M059J (cell line): ENCODE measurements around the gene TUBB8B. TPM values are rescaled to one million over a fixed set of nuclear protein-coding genes. Genes with fewer than 3 reads are reported as not detected.
"Not testable (repeated sequence)": the region's sequence is repeated elsewhere in the genome, so short reads cannot be mapped to it uniquely, and the experiment has no call there.

ENCODE experiments used
- DNase-seq: peaks from one replicate; pipeline ENCODE4 v3.0.0-alpha.2; 2012; ENCODE audit warnings: low read depth
- total RNA-seq: library from RNA; depleted of rRNA; stranded (reverse); fragments of >200 nt; shearing (Covaris generic); gene quantifications from 2 replicates; pipeline ENCODE4 v1.2.3, GENCODE V29; 2014; rRNA removed

The TUBB8B gene
- not detected in 2 replicates for total RNA-seq

- not testable (repeated sequence) for DNase-seq
These were observed at the start of gene TUBB8B for GRCh38 chr18:49176-49665. TSS of gene TUBB8B (minus strand) at chr18:49615. CDS start at chr18:49557, 58 bp downstream.

DNA sequence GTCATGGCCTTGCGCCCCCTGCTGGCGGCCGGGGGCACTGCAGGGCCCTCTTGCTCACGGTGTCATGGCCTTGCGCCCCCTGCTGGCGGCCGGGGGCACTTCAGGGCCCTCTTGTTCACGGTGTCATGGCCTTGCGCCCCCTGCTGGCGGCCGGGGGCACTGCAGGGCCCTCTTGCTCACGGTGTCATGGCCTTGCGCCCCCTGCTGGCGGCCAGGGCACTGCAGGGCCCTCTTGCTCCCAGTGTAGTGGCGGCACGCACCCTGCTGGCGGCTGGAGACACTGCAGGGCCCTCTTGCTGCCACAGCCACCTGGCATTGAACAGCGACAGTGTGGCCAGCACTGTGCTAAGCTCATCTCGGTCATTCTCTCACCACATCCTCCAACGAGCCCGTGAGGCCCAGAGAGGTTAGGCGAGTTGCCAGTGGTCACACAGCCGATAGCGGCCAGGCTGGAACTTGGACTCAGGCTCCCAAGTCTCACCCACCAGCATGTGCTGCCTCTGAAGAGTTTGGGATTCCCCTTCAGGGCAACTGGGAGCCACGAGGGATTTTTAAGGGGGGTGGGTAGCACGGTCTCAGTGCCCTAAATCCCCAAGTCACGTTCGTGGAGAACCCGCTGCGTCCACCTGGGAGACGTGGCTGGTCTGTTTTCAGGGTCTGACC, 48.0 kb upstream of the TUBB8B start:
- DNase-seq: not testable (repeated sequence)

DNA sequence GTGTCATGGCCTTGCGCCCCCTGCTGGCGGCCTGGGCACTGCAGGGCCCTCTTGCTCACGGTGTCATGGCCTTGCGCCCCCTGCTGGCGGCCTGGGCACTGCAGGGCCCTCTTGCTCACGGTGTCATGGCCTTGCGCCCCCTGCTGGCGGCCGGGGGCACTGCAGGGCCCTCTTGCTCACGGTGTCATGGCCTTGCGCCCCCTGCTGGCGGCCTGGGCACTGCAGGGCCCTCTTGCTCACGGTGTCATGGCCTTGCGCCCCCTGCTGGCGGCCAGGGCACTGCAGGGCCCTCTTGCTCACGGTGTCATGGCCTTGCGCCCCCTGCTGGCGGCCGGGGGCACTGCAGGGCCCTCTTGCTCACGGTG, 47.3 kb upstream of the TUBB8B start:
- not testable (repeated sequence) for DNase-seq

- DNase-seq: not testable (repeated sequence)
These were observed 46.8 kb upstream of the TUBB8B start for GRCh38 chr18:96101-96766.

DNA sequence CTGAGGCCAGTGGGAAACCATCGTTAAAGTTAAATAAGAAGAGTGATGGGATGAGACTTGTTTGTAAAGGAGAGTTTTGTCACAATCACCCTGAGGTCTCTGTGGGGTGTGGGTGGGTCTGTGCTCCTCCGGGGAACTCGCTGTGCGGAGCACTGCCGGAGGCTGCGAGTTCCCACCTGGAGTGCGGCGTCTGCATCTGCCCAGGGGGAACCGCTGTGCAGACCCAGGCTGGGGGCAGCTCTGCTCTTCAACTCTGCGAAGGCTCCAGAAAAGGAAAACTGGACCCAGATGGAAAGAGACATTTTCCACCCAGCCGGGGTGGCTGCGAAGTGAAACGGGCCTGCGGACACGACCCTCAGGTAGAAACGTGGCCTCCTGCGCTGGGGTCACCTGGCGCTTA, 46.2 kb upstream of the TUBB8B start:
- not testable (repeated sequence) for DNase-seq

DNA sequence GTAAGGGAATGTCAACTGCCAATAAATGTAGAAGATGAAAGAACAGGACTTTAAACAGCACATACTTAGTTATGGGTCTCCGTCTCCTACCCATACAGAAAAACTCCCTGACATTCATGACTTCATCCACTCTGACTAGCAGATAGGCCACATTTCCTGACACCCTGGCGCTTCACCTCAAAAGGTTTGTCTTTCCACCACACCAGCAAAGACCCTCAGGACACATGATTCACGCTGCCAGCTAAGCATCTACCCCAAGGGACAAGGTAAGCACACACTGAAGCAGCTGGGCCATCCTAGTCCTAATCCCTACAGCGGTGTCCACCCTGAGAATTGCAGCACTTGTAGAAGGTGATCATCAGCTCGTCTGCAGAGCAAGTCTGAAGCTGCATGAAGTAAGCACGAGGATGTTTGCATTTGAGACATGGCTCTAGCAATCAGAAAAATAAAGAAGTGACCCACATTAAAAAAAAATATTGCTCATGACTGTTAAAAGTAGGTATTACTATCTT, 44.5 kb upstream of the TUBB8B start:
- not testable (repeated sequence) for DNase-seq

- not testable (repeated sequence) for DNase-seq
These were observed 42.1 kb upstream of the TUBB8B start for GRCh38 chr18:91561-91960.

DNA sequence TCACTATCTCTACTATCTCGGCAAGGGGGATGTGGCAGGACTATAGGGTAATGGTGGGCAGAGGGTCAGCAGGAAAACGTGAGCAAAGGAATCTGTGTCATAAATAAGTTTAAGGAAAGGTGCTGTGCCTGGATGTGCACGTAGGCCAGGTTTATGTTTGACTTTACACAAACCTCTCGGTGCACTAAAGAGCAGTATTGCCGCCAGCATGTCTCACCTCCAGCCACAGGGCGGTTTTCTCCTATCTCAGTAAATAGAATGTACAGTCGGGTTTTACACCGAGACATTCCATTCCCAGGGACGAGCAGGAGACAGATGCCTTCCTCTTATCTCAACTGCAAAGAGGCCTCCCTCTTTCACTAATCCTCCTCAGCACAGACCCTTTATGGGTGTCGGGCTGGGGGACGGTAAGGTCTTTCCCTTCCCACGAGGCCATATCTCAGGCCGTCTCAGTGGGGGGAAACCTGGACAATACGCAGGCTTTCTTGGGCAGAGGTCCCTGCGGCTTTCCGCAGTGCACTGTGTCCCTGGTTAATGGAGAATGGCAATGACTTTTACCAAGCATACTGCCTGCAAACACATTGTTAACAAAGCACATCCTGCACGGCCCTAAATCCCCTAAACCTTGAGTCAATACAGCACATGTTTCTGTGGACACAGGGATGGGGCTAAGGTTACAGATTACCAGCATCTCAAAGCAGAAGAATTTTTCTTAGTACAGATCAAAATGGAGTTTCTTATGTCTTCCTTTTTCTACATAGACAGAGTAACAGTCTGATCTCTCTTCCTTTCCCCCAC, 41.2 kb upstream of the TUBB8B start:
- not testable (repeated sequence) for DNase-seq

- DNase-seq: not testable (repeated sequence)
These were observed 39.7 kb upstream of the TUBB8B start for GRCh38 chr18:89124-89523.

DNA sequence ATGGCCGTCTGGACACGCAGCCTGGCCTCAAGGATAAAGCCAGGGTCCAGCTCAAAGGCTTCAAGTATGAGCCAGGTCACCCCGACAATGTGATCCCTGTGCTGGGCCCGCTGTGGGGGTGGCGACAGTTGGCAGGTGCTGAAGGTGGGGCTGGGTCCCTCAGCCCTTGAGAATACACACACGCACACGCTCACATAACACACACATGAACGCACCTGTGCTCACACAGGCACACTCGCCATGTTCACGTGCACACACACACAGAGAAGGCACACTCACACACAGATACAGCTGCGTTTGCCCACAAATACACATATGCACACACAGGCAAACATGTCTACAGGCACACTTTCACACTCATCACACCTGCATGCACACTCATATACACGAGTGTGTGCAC, 35.4 kb upstream of the TUBB8B start:
- not testable (repeated sequence) for DNase-seq

DNA sequence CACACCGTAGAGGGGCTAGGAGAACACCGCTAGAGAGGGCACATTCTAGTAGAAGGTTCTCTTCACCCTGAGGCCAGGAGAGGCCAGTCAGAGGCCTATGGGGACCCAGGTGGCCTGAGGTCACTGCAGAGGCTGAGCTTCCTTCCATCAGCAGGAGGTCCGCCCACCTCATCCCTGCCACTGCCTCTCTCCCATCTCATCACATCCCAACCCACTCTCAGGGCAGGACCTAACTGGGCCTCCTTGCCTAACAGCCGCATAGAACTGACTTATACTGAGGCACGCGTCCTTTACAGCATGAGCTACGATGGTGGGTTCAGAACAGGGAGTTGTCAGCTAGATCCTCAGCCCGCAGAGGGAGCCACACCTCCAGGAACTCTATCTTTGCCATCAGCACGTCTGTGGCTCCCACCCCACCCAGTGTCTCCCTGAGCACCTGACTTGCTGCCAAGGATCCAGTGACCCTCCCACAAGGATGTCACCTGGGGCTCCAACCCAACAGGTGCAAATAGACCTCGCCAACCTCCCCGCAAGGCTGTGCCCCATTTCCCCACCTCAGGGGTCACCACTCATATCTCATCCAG, 33.3 kb upstream of the TUBB8B start:
- DNase-seq: not testable (repeated sequence)

GRCh38 chr18:80881-81280, 31.5 kb upstream of the TUBB8B start:
- not testable (repeated sequence) for DNase-seq

GRCh38 chr18:80202-80601, 30.8 kb upstream of the TUBB8B start:
- DNase-seq: not testable (repeated sequence)

DNA sequence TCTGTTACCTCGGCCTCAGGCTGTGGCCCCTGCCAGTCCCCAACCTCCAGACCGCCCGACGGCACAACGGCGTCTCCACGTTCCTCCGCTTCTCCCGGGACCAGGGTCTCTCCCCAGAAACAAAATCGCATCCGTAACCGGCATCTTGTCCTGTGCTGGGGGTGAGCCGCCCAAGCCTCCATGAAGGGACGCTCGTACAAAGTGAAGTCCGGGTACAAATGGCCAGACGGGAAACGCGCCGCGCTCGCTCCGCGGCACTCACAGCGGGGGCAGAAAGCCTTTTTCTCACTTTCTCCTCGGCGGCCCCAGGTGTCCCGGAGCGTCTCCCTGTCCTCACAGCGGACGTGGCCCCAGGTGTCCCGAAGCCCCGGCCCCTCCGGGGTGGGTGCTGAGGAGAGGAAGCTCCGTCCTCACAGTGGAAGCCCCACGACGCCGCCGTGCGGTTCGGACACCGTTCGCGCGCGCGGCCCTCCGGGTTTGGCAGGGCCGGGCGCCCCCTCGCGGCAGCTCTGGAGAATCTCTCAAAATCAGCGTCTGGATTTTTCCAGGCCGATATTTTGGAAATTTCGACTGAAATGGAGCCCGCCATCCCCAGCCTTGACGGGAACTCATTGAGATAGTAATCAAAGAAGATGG, 26.2 kb upstream of the TUBB8B start:
- DNase-seq: not testable (repeated sequence)

DNA sequence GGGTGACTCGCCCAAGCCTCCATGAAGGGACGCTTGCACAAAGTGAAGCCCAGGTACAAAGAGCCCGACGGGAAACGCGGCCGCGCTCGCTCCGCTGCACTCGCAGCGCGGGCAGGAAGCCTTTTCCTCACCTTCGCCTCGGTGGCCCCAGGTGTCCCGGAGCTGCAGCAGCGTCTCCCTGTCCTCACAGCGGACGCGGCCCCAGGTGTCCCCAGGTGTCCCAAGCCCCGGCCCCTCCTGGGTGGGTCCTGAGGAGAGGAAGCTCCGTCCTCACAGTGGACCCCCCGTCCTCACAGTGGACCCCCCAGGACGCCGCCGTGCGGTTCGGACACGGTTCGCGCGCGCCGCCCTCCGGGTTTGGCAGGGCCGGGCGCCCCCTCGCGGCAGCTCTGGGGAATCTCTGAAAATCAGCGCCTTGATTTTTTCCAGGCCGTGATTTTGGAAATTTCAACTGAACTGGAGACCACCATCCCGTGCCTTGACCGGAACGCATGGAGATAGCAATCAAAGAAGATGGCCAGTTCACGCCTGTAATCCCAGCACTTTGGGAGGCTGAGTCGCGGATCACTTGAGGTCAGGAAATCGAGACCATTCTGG, 23.9 kb upstream of the TUBB8B start:
- not testable (repeated sequence) for DNase-seq

GRCh38 chr18:67701-68100, 18.3 kb upstream of the TUBB8B start:
- DNase-seq: not testable (repeated sequence)

DNA sequence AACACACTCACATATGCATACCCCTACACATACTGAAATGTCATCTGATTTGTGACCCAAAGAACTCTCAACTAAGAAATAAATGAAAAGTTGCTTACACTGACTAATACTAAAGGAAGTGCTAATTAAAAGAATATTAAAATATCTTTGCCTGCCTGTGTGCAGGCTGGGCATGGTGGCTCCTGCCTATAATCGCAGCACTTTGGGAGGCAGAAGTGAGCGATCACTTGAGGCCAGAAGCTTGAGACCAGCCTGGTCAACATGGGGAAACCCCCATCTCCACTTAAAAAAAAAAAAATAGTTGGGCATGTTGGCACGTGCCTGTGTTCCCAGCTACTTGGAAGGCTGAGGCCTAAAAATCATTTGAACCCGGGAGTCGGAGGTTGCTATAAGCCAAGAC, 14.9 kb upstream of the TUBB8B start:
- not testable (repeated sequence) for DNase-seq

GRCh38 chr18:63656-64055, 14.2 kb upstream of the TUBB8B start:
- not testable (repeated sequence) for DNase-seq

DNA sequence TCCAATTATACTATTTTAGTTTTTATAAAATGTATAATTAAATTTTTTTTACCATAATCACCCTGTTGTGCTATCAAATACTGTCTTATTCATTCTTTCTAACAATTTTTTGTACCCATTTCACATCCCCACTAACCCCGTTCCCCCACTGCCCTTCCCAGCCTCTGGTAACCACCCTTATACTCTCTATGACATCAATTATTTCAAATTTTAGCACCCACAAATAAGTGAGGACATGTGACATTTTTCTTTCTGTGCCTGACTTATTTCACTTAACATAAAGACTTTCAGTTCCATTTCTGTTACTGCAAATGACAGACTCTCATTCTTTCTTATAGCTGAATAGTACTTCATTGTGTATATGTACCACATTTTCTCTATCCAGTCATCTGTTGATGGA, 5.0 kb upstream of the TUBB8B start:
- not testable (repeated sequence) for DNase-seq

DNA sequence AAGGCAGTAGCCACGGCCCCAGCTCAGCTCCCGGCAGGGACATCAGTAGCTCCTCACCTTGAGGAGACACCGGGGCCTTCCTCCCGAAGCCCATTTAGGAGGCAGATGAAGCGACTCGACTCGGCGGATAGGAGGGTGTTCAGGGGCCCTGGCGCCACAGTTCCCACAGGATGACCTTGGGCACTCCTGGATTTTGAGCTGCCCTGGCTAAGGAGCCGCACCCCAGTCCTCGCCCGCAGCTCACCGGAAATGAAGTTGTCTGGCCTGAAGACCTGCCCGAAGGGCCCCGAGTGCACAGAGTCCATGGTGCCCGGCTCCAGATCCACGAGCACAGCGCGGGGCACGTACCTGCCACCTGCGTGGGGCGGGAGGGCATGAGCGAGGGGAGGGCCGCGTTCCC, 719 bp downstream of the TUBB8B start:
- not testable (repeated sequence) for DNase-seq

GRCh38 chr18:13177-13576, 36.2 kb downstream of the TUBB8B start:
- not testable (repeated sequence) for DNase-seq
